Measurements from ENCODE around the gene RNF17. TPM values are rescaled to one million over a fixed set of nuclear protein-coding genes. Genes with fewer than 3 reads are reported as not detected.

Gene RNF17
- total and polyA plus RNA-seq, 10 of the 15 experiments (the other 5 are each of a cell fraction or from before 2014, with no cell fraction given) = not detected

DNA sequence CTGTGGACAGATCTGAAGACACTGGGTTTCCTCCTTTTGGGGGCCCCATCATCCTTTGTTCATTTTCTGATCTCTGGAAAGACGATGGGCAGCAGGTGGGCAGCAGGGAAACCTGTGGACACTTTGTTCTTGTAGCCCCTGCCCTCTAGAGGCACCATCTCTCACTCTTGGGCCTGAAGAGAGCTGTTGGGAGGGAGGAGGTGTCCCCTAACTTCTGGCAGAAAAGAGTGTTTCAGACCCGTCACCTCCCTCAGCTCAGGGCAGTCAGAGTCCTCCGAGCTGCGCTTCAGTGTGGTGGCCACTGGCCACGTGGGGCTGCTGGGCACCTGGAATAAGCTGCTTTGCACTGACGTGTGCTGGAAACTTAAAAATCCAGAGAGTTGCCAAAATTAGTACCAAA is 26.9 kb upstream of the RNF17 start (continued):
- no peak for TF ChIP-seq ZNF217 (IDR thresholded peaks at IDR 0.05)
- TF ChIP-seq PML (IDR thresholded peaks at IDR 0.05; ENCODE audit: low read length) = no peak
- TF ChIP-seq, protein P1, sequence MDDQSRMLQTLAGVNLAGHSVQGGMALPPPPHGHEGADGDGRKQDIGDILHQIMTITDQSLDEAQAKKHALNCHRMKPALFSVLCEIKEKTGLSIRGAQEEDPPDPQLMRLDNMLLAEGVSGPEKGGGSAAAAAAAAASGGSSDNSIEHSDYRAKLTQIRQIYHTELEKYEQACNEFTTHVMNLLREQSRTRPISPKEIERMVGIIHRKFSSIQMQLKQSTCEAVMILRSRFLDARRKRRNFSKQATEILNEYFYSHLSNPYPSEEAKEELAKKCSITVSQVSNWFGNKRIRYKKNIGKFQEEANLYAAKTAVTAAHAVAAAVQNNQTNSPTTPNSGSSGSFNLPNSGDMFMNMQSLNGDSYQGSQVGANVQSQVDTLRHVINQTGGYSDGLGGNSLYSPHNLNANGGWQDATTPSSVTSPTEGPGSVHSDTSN (IDR thresholded peaks at IDR 0.05; ENCODE audit: insufficient replicate concordance, low read depth, low read length) = no peak
- no peak for TF ChIP-seq NR2C1 (IDR thresholded peaks at IDR 0.05)
- no peak for TF ChIP-seq BACH1 (IDR thresholded peaks at IDR 0.05; ENCODE audit: borderline replicate concordance)
- no peak for TF ChIP-seq WRNIP1 (IDR thresholded peaks at IDR 0.05; ENCODE audit: borderline replicate concordance, low read depth, low read length)
- TF ChIP-seq, protein P2, sequence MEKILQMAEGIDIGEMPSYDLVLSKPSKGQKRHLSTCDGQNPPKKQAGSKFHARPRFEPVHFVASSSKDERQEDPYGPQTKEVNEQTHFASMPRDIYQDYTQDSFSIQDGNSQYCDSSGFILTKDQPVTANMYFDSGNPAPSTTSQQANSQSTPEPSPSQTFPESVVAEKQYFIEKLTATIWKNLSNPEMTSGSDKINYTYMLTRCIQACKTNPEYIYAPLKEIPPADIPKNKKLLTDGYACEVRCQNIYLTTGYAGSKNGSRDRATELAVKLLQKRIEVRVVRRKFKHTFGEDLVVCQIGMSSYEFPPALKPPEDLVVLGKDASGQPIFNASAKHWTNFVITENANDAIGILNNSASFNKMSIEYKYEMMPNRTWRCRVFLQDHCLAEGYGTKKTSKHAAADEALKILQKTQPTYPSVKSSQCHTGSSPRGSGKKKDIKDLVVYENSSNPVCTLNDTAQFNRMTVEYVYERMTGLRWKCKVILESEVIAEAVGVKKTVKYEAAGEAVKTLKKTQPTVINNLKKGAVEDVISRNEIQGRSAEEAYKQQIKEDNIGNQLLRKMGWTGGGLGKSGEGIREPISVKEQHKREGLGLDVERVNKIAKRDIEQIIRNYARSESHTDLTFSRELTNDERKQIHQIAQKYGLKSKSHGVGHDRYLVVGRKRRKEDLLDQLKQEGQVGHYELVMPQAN (conservative IDR thresholded peaks at IDR 0.05) = no peak
- TF ChIP-seq, protein P3, sequence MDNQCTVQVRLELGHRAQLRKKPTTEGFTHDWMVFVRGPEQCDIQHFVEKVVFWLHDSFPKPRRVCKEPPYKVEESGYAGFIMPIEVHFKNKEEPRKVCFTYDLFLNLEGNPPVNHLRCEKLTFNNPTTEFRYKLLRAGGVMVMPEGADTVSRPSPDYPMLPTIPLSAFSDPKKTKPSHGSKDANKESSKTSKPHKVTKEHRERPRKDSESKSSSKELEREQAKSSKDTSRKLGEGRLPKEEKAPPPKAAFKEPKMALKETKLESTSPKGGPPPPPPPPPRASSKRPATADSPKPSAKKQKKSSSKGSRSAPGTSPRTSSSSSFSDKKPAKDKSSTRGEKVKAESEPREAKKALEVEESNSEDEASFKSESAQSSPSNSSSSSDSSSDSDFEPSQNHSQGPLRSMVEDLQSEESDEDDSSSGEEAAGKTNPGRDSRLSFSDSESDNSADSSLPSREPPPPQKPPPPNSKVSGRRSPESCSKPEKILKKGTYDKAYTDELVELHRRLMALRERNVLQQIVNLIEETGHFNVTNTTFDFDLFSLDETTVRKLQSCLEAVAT (IDR thresholded peaks at IDR 0.05) = no peak

DNA sequence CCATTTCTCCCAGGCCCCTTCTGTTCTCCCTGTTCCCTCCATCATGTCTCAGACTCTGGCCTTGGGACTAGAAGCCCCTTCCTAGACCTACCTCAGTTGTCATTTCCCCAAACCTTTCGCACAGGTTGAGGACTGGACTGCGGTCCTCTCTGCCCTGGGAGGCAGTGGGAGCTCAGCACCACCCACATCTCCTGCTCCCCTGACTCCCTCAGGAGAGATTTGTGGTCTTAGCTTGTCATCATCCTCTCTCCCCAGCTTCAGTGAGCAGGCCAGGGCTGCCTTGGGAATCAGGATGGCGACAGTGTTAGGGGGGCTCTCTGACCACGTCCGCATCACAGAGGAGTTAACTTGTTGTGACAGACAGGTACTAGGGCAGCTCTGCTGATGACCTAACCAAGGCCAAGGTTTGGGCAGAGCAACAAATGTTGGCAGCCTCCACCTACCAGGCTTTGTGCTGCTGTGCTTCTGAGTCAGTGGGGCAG is 25.6 kb upstream of the RNF17 start:
- ChIA-PET SMC1A (ENCODE audit: uncharacterized antibody, unreplicated experiment) (no interaction called here), POLR2A (no interaction called here), RAD21 (ENCODE audit: unreplicated experiment) (no interaction called here), CTCF (interaction anchor here (2.9 kb wide), 1 partner anchor 230 kb away, joined by 16 read pairs; no protein-coding TSS in a partner anchor)
- Histone ChIP-seq H3K9ac (ENCODE audit: control insufficient read depth, insufficient read depth, low read length) (no peak overlapping the region), H3K27me3 (replicated peaks in 1 of 2; ENCODE audit: control insufficient read depth in 2 of 2, insufficient read depth in 2 of 2, low read length in 1 of 2) (no peaks in the 10 kb centered on the region), H2AFZ (ENCODE audit: control insufficient read depth, low read depth, low read length) (no peak overlapping the region), H3K79me2 (ENCODE audit: control insufficient read depth, insufficient read depth, low read length) (no peaks in the 10 kb centered on the region), H4K20me1 (ENCODE audit: control insufficient read depth, insufficient read depth) (no peaks in the 10 kb centered on the region), H3K9me3 (replicated peaks; ENCODE audit: control insufficient read depth, insufficient read depth, low read length) (no peaks in the 10 kb centered on the region), H3K4me2 (ENCODE audit: control insufficient read depth, insufficient read depth) (no peak overlapping the region), H3K27ac (ENCODE audit: control insufficient read depth, insufficient read depth) (no peak overlapping the region), H3K4me1 (ENCODE audit: control insufficient read depth, insufficient read depth, low read length) (peaks cover 6% of the 10 kb centered on the region), H3K36me3 (ENCODE audit: control insufficient read depth in 2 of 2, insufficient read depth in 2 of 2, low read length in 1 of 2) (no peaks in the 10 kb centered on the region), H3K4me3 (no peak overlapping the region)
- ATAC-seq (no peak), DNase-seq (ENCODE audit: low read depth, low spot score) (no peak), FAIRE-seq (no peak)
- TF ChIP-seq ZZZ3 (IDR thresholded peaks at IDR 0.05; ENCODE audit: control insufficient read depth, insufficient read length, low read depth) = no peak
- in situ Hi-C loops (cut with MboI) = no loop called here
- no TSS peak for BruUV-seq (replicated peaks)
- 48% methylated on average over 5 of the region's 5 CpGs for WGBS (ENCODE audit: insufficient coverage, insufficient replicate concordance, low lambda C conversion rate, missing lambda C conversion rate)
- intact Hi-C loops (cut with micrococcal nuclease; ENCODE audit: unreplicated experiment) = no loop called here

All from GM12878 (cell line).